Glomerular endothelial cell (primary cell): Measurements from ENCODE around the gene RNF167. TPM values are rescaled to one million over a fixed set of nuclear protein-coding genes. Genes with fewer than 3 reads are reported as not detected.

Experiments
- DNase-seq: peaks from one replicate; pipeline ENCODE4 v3.0.0-alpha.2; 2011; ENCODE audit warnings: low read depth, low spot score; ENCODE audit errors: extremely low read depth
- total RNA-seq: library from RNA; depleted of rRNA; stranded (reverse); fragments of >200 nt; gene quantifications from 2 replicates; pipeline ENCODE4 v1.2.3, GENCODE V29; 2015

RNF167 gene
- total RNA-seq, 1 donor from 2014 or later: 47.5 TPM

GRCh38 chr17:4950075-4950745, 10.1 kb downstream of the RNF167 start:
- no peak for DNase-seq

GRCh38 chr17:4950746-4951204, 10.7 kb downstream of the RNF167 start, which contains the start of gene ENO3:
Gene ENO3 (plus strand): TSS chr17:4951119. CDS start chr17:4951830, 711 bp downstream.
- DNase-seq: no peak

GRCh38 chr17:4951486-4951885, 11.4 kb downstream of the RNF167 start:
- no peak for DNase-seq

GRCh38 chr17:4953451-4953961, 13.4 kb downstream of the RNF167 start:
- no peak for DNase-seq

- no peak for DNase-seq
These were observed 15.0 kb downstream of the RNF167 start for GRCh38 chr17:4955091-4955490.

GRCh38 chr17:4956493-4957061, 16.5 kb downstream of the RNF167 start:
- no peak for DNase-seq

- DNase-seq: no peak
These were observed 18.0 kb downstream of the RNF167 start for GRCh38 chr17:4958102-4958501.

- no peak for DNase-seq
These were observed 19.3 kb downstream of the RNF167 start for GRCh38 chr17:4959261-4959965.

- no peak for DNase-seq
These were observed 20.3 kb downstream of the RNF167 start for GRCh38 chr17:4960279-4960922.

- no peak for DNase-seq
These were observed 25.4 kb downstream of the RNF167 start for GRCh38 chr17:4965311-4965986.

GRCh38 chr17:4966844-4967538, 26.9 kb downstream of the RNF167 start:
- peak; percentile 97 for DNase-seq

- DNase-seq: peak; percentile 86
These were observed 27.7 kb downstream of the RNF167 start, which contains the start of gene SPAG7 for GRCh38 chr17:4967539-4968485. Gene SPAG7 (minus strand): TSS chr17:4967817. CDS start chr17:4967804, 13 bp downstream.

- DNase-seq: no peak
These were observed 28.5 kb downstream of the RNF167 start for GRCh38 chr17:4968486-4969046.

- DNase-seq: no peak
These were observed 29.0 kb downstream of the RNF167 start for GRCh38 chr17:4969047-4969550.

GRCh38 chr17:4969551-4970173, 29.6 kb downstream of the RNF167 start:
- no peak for DNase-seq

GRCh38 chr17:4970273-4970672, 30.2 kb downstream of the RNF167 start:
- DNase-seq: no peak

- no peak for DNase-seq
These were observed 31.8 kb downstream of the RNF167 start for GRCh38 chr17:4971826-4972225.

- no peak for DNase-seq
These were observed 32.3 kb downstream of the RNF167 start for GRCh38 chr17:4972322-4972721.
